Skeletal muscle satellite cell (primary cell): ENCODE measurements around the gene SYT2.

Source experiments
- H3K27me3 ChIP-seq: 2 replicates; pipeline ENCODE4 v1.7.0; 2013; ENCODE audit warnings: low read length; ENCODE audit not compliant: control insufficient read depth, insufficient read depth
- H3K36me3 ChIP-seq: 2 replicates; pipeline ENCODE4 v1.7.0; 2013; ENCODE audit warnings: mild to moderate bottlenecking, control low read depth, low read length; ENCODE audit not compliant: insufficient read depth
- H3K4me1 ChIP-seq: 2 replicates; pipeline ENCODE4 v1.7.0; 2013; ENCODE audit warnings: low read length; ENCODE audit not compliant: control insufficient read depth, insufficient read depth
- H3K4me2 ChIP-seq: 2 replicates; pipeline ENCODE4 v1.7.0; 2013; ENCODE audit warnings: mild to moderate bottlenecking, low read length
- H3K4me3 ChIP-seq: 2 replicates; pipeline ENCODE4 v1.7.0; 2013; ENCODE audit warnings: low read length
- H3K9ac ChIP-seq: 2 replicates; pipeline ENCODE4 v1.7.0; 2013; ENCODE audit warnings: mild to moderate bottlenecking, low read depth, low read length, moderate library complexity
- H3K9me3 ChIP-seq: replicated peaks from 2 replicates; pipeline ENCODE4 v1.7.0; 2013; ENCODE audit warnings: mild to moderate bottlenecking, control low read depth, low read length

SYT2 gene

DNA sequence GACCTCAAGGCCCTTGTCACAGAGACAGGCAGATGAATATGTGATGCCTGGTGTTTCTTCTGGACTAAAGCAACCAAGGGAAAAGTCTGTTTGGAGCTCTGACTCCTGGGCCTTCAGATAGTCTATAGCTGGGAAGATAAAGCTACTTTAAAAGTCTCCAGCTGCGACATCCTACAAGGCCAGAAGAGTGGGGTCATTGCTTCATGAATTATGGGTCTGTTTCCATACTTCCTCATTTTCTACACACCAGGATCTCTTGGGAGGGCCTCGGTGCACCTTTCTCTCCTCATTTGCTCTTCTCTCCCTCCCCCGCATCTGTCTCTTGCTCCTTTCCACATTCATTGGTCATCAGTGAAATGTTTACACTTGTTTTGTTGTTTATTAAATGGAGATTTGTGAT is 44.8 kb downstream of the SYT2 start:
- Histone ChIP-seq H3K9me3 (no peaks in the 10 kb centered on the region), H3K36me3 (no peaks in the 10 kb centered on the region)

DNA sequence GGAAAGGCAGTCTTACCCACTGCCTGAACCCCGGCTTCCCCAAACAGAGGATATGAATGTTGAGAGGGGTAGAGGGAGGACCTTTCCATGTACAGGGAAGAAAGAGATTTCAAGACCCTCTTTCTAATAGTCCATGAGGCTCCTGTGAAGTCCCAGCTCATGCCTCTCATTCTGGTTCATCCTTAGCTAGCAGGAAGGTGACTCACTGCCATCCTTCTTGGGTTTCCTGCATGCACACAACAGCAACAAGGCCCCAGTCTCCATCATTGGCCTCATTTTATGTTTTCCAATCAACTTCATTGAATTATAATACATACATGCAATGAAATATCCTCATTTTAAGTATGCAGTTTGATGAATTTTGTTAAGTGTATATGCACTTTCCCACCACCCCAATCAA is 46.2 kb downstream of the SYT2 start:
- Histone ChIP-seq H3K9me3 (no peaks in the 10 kb centered on the region), H3K36me3 (no peaks in the 10 kb centered on the region), H3K4me3 (no peak overlapping the region), H3K4me2 (no peak overlapping the region), H3K4me1 (no peaks in the 10 kb centered on the region), H3K27me3 (peaks cover 59% of the 10 kb centered on the region), H3K9ac (no peak overlapping the region)

More for the DNA sequence above, 44.8 kb downstream of the SYT2 start:
- no peak overlapping the region for H3K9ac ChIP-seq
- peaks cover 54% of the 10 kb centered on the region for H3K27me3 ChIP-seq
- no peaks in the 10 kb centered on the region for H3K4me1 ChIP-seq
- H3K4me2 ChIP-seq, result no peak overlapping the region
- no peak overlapping the region for H3K4me3 ChIP-seq

DNA sequence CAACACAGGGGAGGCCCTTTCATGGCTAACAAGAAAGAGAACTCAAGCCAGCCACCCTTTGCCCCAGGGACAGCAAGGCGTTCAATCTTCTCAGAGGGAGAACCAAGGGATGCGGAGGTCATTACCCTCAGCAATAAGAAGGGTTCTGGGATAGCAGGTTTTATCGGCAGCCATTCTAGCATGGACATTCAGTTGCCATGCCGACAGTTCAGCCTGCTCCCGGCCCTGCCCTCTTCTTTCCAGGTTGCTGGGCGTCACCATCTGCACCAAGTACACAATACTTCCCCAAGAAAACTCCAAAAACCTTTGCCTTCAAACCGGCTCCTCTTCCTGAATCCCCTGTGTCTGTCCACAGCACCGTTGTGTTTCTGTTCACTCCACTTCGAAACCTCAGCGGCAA is 47.1 kb downstream of the SYT2 start:
- H3K27me3 ChIP-seq, result peaks cover 59% of the 10 kb centered on the region

DNA sequence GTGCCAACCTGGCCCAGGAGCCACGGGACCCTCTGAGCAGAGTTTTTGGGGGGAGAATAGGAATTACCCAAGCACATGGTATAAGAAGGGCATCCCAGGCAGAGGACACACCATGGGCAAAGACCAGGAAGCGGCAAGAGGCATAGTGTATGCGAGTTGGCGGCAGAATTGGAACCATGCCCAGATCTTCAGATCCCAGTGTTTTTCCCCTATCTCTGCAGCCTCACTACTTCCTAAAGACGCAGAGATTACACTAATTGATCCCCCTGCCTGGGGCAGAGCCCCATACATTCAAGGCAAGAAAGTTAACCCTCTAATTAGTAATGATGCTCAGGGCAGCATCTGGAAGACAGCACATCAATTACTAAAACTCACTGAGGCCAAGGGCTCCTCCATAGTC is 48.2 kb downstream of the SYT2 start:
- H3K27me3 ChIP-seq, result peaks cover 67% of the 10 kb centered on the region
- no peaks in the 10 kb centered on the region for H3K36me3 ChIP-seq
- no peaks in the 10 kb centered on the region for H3K9me3 ChIP-seq
- no peak overlapping the region for H3K9ac ChIP-seq
- no peaks in the 10 kb centered on the region for H3K4me1 ChIP-seq
- no peak overlapping the region for H3K4me3 ChIP-seq
- no peak overlapping the region for H3K4me2 ChIP-seq

More for the DNA sequence above, 47.1 kb downstream of the SYT2 start:
- no peak overlapping the region for H3K9ac ChIP-seq
- no peaks in the 10 kb centered on the region for H3K36me3 ChIP-seq
- H3K4me2 ChIP-seq, result no peak overlapping the region
- no peak overlapping the region for H3K4me3 ChIP-seq
- no peaks in the 10 kb centered on the region for H3K4me1 ChIP-seq
- H3K9me3 ChIP-seq, result no peaks in the 10 kb centered on the region

DNA sequence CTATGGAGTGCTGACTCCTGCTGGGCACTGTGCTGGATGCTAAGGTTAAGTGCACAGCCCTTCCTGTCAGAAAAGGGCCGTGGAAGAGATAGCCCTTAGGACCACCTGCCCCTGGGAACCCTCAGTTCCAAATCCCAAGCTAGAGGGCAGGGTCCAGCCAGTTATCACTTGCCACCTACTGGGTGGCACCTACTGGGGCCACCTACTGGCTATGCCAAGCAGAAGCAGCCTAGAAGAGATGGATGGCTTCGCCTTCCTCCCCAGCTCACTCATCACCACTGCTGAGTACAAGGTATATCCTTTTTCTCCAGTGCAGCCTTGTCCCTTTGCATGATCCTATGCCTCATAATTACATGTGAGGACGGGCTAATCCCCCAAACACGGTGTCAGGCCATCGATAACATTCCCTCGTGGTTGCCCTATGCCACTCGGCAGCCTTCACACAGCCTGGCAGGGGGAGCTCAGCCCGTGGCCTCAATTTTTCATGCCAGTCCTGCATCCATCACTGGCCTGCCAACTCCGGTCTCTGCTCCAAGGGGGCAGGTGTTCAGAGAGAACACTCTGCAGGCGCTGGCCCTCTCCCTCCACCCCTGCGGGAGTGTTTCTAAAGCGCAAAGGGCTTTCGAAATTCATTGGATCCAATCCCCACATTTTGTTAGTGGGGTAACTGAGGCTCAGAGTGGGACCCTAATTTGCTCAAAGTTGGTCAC is 49.0 kb downstream of the SYT2 start:
- Histone ChIP-seq H3K4me1 (no peaks in the 10 kb centered on the region), H3K4me3 (no peak overlapping the region), H3K9ac (no peak overlapping the region), H3K27me3 (peaks cover 74% of the 10 kb centered on the region), H3K4me2 (no peak overlapping the region), H3K36me3 (no peaks in the 10 kb centered on the region), H3K9me3 (no peaks in the 10 kb centered on the region)

DNA sequence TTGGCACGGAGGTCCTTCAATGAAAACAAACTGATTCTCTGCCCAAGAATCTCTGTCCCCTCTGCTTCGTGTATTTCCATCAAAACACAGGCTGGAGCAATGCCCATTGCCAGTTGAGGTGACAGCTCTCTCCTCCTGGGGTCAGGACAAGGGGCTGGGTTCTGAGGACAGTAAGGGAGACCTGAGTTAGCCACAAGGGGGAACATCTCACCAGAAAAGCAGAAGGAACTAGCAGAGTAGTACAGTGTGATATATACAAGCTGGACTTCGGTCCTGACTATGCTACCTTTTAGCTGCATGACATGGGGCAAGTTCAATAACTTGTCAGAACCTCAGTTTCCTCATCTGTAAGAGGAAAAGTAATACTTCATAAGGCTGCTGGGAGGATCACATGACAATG is 50.3 kb downstream of the SYT2 start:
- H3K27me3 ChIP-seq, result peaks cover 86% of the 10 kb centered on the region
- H3K9ac ChIP-seq, result no peak overlapping the region
- no peak overlapping the region for H3K4me2 ChIP-seq
- H3K4me1 ChIP-seq, result no peaks in the 10 kb centered on the region
- H3K36me3 ChIP-seq, result no peaks in the 10 kb centered on the region
- no peak overlapping the region for H3K4me3 ChIP-seq
- H3K9me3 ChIP-seq, result no peaks in the 10 kb centered on the region

DNA sequence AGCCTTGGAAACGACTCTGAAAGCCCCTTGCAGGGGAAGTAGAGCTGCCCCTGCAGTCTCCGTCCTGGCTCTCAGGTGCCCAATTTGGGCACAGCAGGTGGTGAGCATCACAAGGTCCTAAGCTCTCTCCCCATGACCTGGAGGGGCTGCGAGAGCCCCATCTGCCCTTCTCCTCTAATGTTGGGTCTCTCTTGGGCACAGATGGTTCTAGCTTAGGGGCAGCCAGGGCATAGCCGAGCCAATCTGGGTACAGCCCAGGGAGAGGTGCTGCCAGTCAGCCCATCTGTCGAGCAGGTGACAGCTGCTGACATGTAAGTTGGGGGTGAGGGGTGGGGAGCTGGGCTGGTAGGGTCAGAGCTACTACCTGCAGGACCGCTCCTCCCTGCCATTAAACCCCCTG is 50.7 kb downstream of the SYT2 start:
- Histone ChIP-seq H3K4me1 (no peaks in the 10 kb centered on the region), H3K9ac (no peak overlapping the region), H3K9me3 (no peaks in the 10 kb centered on the region), H3K4me2 (no peak overlapping the region), H3K36me3 (no peaks in the 10 kb centered on the region), H3K27me3 (peaks cover 90% of the 10 kb centered on the region), H3K4me3 (no peak overlapping the region)

DNA sequence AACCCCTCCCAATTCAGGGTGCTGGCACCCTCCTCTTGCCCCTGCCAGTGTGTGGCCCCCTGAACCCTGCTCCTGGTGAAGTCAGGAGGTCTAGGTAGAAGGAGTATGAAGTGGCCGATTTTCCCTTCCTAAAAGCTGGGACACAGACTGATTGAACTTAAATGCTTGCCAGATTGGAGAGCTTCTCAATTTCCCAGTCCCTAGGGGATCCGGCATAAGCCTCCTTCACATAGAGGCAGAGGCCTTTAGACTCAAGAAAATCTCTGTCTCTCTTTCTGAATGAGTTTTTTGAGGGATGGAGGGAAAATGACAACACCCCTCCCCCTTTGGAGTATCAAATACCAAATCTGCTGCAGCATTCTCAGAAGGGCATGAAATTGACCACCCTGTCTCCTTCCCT is 51.5 kb downstream of the SYT2 start:
- no peaks in the 10 kb centered on the region for H3K9me3 ChIP-seq
- H3K9ac ChIP-seq, result no peak overlapping the region
- H3K27me3 ChIP-seq, result peaks cover 95% of the 10 kb centered on the region
- H3K4me3 ChIP-seq, result no peak overlapping the region
- H3K4me1 ChIP-seq, result no peaks in the 10 kb centered on the region
- H3K4me2 ChIP-seq, result no peak overlapping the region
- H3K36me3 ChIP-seq, result no peaks in the 10 kb centered on the region

DNA sequence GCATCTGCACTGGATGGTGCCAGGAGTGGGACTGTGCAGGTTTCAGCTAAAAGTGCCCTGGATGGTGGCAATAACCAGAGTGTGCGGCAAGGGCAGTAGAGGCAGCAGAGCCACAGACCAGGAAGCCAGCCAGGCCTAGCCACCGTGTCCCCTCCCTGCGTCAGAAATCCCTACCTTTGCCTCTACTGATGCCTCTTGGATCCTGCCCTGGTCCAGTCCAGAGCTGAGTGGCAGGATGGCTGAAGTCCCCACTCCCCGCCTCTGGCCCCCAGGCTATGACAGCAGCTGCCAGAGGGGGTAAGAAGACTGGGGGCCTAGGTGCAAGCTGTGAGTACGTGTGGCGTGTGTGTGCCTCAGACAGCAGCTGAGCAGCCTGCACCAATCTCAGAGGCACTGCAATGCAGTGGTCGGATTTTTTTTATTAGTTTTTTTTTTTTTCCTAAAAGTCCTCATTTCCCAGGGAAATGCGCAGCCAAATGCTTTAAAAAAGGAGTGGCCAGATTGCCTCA is 51.9 kb downstream of the SYT2 start:
- H3K27me3 ChIP-seq, result peaks cover 94% of the 10 kb centered on the region
- H3K4me2 ChIP-seq, result no peak overlapping the region
- H3K9me3 ChIP-seq, result no peaks in the 10 kb centered on the region
- no peaks in the 10 kb centered on the region for H3K36me3 ChIP-seq
- no peaks in the 10 kb centered on the region for H3K4me1 ChIP-seq
- H3K9ac ChIP-seq, result no peak overlapping the region
- H3K4me3 ChIP-seq, result no peak overlapping the region

DNA sequence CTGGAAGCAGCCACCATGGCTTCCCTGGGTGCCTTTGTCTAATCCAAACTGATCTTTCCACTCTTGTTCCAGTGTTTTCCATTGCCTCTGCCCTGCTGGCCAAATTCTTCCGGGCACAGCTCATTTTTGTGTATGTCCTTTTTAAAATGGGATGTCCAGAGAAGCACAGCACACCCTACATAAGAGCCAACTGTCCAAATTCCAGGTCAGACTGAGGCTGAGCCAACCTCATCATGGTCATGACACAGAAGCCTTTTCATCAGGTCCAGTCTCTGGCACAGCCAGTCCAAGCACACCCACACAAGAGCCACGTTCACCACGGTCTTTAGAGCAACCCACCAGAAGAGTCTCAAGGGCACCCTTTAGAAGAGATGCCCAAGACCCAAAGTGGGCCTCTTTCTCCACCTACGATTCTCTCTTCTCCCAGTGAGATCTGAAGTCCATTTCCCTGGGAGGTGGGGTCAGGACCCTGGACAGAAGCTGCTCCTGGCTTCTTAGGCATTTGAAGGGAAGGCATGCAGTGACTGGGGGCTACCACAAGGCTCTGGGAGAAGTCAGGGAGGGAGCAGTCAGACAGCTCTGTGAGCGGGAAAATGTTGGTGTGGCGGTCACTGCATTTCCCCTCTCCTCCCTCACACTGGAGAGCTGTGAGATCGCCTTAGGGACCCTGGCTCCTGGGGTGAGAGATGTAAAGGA is 53.2 kb downstream of the SYT2 start:
- Histone ChIP-seq H3K4me3 (no peak overlapping the region), H3K4me1 (no peaks in the 10 kb centered on the region), H3K9me3 (no peaks in the 10 kb centered on the region), H3K36me3 (no peaks in the 10 kb centered on the region), H3K9ac (no peak overlapping the region), H3K27me3 (peaks cover 85% of the 10 kb centered on the region), H3K4me2 (no peak overlapping the region)

DNA sequence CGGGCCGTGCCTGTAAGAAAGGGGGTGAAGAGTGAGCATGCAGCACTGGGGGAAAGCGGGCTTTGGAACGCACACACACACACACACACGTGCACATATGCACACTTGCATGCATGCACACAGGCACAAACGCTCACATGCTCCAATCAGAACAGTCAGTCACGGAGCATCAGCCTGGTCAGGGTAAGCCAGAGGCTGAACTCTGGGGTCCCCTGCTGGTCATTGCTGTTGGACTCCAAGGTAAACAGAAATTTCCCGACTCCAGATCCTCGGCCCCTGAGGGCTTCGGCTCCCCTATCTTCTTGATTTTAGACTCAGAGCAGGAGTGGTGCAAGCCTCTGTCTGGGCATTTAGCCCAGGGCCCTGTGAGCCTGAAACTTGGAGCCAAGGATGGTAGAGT is 54.2 kb downstream of the SYT2 start:
- peaks cover 80% of the 10 kb centered on the region for H3K27me3 ChIP-seq
- no peaks in the 10 kb centered on the region for H3K4me1 ChIP-seq

DNA sequence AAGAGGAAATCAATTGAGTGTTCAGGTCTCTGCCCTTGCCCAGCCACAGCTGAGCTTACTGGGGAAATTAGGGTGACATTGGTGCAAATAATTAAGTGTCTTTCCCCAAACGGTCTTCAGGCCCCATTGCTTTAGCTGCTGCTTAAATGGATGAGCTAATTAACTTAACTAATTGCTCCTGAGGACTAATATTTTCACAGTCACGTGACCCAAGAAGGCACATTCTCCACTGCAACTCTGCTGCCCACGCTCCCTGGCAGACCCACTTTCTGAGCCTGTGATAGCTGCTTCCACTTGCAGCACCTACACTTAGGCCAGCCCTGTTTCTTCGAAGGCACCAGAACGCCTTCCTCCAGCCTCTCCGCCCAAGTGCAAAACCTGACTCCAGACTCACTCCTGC is 56.2 kb downstream of the SYT2 start:
- no peaks in the 10 kb centered on the region for H3K9me3 ChIP-seq
- no peaks in the 10 kb centered on the region for H3K4me1 ChIP-seq
- no peak overlapping the region for H3K4me2 ChIP-seq
- no peaks in the 10 kb centered on the region for H3K36me3 ChIP-seq
- no peak overlapping the region for H3K4me3 ChIP-seq
- H3K9ac ChIP-seq, result no peak overlapping the region
- peaks cover 81% of the 10 kb centered on the region for H3K27me3 ChIP-seq

More for the DNA sequence above, 54.2 kb downstream of the SYT2 start:
- Histone ChIP-seq H3K36me3 (no peaks in the 10 kb centered on the region), H3K4me3 (no peak overlapping the region), H3K9ac (no peak overlapping the region), H3K9me3 (no peaks in the 10 kb centered on the region), H3K4me2 (no peak overlapping the region)
